ENCODE results near the gene CUL1.

The CUL1 gene

GRCh38 chr7:148809856-148810255, 111.2 kb downstream of the CUL1 start:
- peak overlapping the region; percentile 4 for H3K27ac ChIP-seq
- TF ChIP-seq CTCF (conservative IDR thresholded peaks at IDR 0.05; ENCODE audit: low read depth), result no peak
- DNase-seq (ENCODE audit: low spot score), result no peak
- ChIA-PET POLR2A (ENCODE audit: low non-redundant PET) (no interaction called here), CTCF (no interaction called here)

DNA sequence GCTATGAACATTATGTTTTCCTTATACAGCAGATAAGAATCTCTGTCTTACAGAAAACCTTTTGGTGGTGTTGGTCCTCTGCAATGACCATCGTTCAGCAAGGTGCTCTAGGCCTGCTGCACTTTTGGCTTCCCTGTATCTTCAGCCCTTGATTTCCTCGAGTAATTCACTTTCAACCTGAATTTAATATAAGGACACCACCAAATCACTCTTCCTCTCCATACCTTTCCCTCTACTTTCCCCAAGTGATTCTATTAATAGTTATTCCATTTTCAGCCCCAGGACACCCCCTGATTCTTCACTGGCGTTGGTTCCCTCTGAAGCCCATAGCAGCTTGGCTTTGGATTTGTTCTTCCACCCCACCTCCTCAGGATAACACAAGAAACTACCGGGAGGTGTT, 113.2 kb downstream of the CUL1 start:
- no peak for TF ChIP-seq CTCF (conservative IDR thresholded peaks at IDR 0.05; ENCODE audit: low read depth)
- no peak overlapping the region for H3K27ac ChIP-seq
- CTCF ChIA-PET, result no interaction called here
- DNase-seq (ENCODE audit: low spot score), result no peak
- POLR2A ChIA-PET (ENCODE audit: low non-redundant PET), result no interaction called here

DNA sequence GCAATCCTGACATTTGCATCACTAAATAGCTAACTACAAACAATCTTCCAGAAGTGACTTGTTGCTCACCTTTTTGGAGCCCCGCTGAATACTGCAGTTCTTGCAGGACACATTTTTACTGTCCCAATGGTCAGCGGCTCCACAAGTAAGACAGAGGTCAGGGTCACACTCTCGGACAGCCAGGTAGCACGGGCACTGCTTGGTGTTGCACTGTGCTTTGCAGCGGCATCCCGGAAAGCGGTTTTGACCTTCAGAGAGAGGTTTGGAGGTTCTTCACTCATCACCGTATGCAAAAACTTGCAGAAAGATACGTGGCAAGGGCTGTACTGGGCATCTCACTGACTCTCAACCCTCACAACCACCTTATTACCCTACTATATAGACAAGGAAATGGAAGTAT, 115.2 kb downstream of the CUL1 start:
- no peak for DNase-seq (ENCODE audit: low spot score)
- no peak for TF ChIP-seq CTCF (conservative IDR thresholded peaks at IDR 0.05; ENCODE audit: low read depth)
- no peak overlapping the region for H3K27ac ChIP-seq
- ChIA-PET CTCF (no interaction called here), POLR2A (ENCODE audit: low non-redundant PET) (no interaction called here)

GRCh38 chr7:148814922-148815559, 116.3 kb downstream of the CUL1 start:
- POLR2A ChIA-PET (ENCODE audit: low non-redundant PET), result no interaction called here
- H3K27ac ChIP-seq, result no peak overlapping the region
- CTCF ChIA-PET, result no interaction called here
- no peak for TF ChIP-seq CTCF (conservative IDR thresholded peaks at IDR 0.05; ENCODE audit: low read depth)
- no peak for DNase-seq (ENCODE audit: low spot score)

DNA sequence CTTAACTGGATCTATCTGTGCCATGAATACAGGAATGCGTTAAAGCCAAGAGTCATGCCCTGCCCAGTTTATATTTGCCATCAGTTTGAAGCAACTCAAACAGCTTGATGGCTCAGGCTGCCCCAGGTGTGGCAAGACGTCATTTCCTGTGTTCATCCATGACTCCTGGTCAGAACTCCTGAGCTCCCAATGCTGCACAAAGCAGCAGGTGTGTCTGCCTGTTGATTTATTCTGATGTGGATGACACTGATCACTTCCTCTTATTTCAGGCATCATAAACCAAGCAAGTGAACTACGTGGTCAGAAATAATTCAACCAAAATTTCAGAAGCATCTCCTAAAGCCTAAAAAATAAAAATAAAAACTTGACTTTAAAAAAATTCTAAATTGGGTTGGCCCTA, 116.9 kb downstream of the CUL1 start:
- TF ChIP-seq CTCF (conservative IDR thresholded peaks at IDR 0.05; ENCODE audit: low read depth), result no peak
- no peak for DNase-seq (ENCODE audit: low spot score)
- H3K27ac ChIP-seq, result no peak overlapping the region
- ChIA-PET CTCF (no interaction called here), POLR2A (ENCODE audit: low non-redundant PET) (no interaction called here)

DNA sequence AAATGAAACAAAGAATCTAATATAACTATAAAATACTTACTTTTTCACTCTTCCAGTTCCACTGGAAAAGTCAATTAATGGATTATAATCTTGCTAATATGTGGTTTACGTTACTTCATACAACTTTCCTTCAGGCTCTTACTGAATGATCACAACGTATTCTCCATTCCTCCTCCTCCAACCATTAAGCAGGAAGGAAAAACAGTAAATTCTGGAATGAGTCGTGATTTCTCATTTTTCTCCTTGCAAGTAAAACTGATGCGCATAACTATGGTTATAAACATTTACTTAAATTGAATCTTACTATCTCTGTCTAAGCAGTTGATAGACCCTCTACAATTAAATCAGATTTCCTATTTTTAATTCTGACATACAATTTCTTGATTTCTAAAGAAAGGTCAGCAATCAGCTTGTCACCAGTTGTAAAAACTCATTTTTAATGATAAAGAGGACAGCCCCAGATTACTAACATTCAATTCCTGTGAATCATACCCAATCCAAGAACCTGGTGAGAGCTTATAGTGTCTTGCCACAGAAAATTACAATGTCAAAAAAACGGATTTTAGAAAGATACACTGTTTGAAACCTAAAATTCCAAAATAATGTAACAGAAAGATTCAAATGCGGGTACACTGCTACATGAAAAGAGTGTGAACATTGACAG, 121.1 kb downstream of the CUL1 start:
- ChIA-PET CTCF (interaction anchor here (0.7 kb wide), 1 partner anchor 187 kb away, joined by 3 read pairs; no protein-coding TSS in a partner anchor), POLR2A (ENCODE audit: low non-redundant PET) (no interaction called here)
- no peak for TF ChIP-seq CTCF (conservative IDR thresholded peaks at IDR 0.05; ENCODE audit: low read depth)
- peak; percentile 15 for DNase-seq (ENCODE audit: low spot score)
- H3K27ac ChIP-seq, result no peak overlapping the region
